T-helper 2 cell (primary cell): ENCODE results near the gene BHLHA15.

Experiments
- DNase-seq, 5 experiments: peaks; one replicate each; pipeline versions ENCODE4 v3.0.0 to v3.0.0-alpha.2; 2012 to 2022

Gene BHLHA15

GRCh38 chr7:98225913-98226614 is 14.8 kb downstream of the BHLHA15 start:
- no peak for DNase-seq

DNA sequence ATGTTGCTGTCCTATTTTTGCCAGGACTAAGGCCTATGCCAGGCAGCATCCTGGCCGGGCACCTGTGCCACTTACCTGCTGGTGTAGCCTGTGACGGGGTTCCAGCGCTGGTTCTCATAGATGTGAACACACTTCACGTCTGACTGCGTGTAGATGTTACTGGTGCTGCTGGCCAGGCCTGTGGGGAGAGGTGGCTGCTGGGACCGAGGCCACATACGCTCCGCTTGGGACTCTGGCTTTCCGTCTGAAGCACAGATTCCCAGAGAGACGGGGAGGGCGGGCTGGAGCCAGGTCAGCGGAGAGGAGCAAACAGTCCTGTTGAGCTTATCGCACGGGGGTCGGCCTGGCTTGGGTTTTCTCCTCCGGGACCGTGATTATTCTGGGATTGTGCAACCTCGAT is 16.7 kb downstream of the BHLHA15 start:
- no peak for DNase-seq

GRCh38 chr7:98228801-98229200 is 17.6 kb downstream of the BHLHA15 start:
- no peak for DNase-seq

DNA sequence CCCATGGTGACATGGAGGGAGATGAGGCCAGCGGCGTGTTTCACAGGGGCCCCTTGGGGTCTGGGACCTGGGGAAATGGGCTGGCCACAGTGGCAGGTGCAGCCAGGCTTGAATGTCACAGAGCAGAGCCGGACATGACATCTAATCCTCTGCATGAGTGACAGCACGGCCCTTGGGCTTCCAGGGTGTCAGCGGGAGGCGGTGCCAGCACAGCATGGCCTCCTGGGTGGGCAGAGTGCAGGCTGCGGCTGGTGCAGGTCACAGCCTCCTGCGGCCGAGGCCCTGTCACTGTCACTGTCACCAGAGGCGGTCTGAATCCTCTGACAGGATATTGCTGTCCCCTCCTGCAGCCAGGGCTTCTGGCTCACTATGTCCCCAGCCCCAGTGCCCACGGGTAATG is 18.2 kb downstream of the BHLHA15 start:
- DNase-seq, result no peak

DNA sequence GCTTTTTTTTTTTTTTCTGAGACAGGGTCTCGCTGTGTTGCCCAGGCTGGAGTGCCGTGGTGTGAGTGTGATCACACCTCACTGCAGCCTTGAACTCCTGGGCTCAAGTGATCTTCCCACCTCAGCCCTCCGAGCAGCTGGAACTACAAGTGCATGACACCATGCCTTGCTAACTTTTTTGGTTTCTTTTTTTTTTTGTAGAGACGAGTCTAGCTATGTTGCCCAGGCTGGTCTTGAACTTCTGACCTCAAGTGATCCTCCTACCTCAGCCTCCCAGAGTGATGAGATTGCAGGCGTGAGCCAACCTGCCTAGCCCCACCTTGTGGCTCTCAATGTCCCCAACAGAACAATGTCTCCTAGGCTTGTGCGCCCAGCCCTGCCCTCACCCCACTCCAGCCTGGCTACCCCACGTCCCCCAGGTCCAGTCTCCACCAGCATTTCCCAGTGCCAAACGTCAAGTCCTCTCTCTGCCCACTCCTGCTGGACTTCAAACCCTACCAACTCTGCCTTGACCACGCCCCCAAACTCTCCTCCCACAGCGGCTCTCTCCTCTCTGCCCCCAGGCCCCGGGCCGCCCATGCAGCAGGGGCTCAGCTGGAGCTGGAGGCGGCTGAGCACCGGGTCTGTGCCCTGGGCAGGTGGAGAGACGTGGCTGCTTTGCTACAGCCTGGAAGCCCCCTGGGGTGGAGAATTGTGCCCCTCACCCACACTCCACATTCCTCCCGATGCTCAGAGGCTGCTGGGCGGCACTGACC is 18.9 kb downstream of the BHLHA15 start:
- no peak for DNase-seq

- DNase-seq, result no peak
These were observed 19.7 kb downstream of the BHLHA15 start for GRCh38 chr7:98230746-98231471.

- no peak for DNase-seq
These were observed 20.4 kb downstream of the BHLHA15 start for GRCh38 chr7:98231493-98232262.

- DNase-seq, result no peak
These were observed 21.0 kb downstream of the BHLHA15 start for GRCh38 chr7:98232263-98232585.

- DNase-seq, result no peak
These were observed 21.6 kb downstream of the BHLHA15 start for GRCh38 chr7:98232799-98233198.

GRCh38 chr7:98233219-98234070 is 22.2 kb downstream of the BHLHA15 start:
- DNase-seq, result no peak

DNA sequence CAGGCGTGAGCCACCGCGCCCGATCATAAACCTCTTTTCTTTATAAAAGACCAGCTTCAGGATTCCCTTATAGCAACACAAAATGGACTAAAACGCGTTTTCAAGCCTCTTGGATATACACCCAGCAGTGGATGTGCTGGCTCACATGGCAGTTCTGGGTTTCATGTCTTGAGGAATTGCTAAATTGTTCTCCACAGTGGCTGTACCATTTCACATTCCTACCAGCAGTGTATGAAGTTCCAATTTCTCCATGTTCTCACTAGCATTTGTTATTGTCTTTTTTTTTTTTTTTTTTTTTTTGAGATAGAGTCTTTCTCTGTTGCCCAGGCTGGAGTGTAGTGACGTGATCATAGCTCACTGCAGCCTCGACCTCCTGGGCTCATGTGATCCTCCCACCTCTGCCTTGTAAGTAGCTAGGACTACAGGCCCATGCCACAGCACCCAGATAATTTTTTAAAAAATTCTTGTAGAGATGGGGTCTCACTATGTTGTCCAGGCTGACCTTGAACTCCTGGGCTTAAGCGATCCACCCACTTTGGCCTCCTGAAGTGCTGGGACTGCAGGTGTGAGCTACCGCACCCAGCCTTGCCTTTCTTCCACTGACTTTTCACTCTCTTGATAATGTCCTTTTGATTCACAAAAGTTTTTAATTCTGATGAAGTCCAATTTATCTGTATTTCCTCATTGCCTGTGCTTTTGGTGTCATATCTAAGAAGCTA is 23.3 kb downstream of the BHLHA15 start:
- DNase-seq, result no peak

DNA sequence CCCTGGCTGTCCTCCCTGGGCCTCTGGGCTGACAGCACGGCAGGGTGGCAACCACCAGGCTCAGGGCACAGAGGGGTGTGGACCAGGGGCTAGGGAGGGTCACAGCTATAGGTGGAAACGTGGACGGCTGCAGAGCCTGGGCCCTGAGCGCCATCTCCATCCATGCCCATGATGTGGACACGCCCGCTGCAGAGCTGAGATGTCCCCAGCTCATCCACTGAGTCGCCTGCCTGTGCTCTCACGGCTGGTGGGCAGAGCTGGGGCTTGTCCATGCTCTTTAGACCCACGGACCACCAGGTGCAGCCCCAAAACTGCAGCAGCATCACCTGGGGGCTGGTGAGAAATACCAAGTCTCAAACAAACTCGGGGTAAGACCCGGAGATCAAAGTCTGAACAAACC is 24.7 kb downstream of the BHLHA15 start:
- DNase-seq, result no peak

DNA sequence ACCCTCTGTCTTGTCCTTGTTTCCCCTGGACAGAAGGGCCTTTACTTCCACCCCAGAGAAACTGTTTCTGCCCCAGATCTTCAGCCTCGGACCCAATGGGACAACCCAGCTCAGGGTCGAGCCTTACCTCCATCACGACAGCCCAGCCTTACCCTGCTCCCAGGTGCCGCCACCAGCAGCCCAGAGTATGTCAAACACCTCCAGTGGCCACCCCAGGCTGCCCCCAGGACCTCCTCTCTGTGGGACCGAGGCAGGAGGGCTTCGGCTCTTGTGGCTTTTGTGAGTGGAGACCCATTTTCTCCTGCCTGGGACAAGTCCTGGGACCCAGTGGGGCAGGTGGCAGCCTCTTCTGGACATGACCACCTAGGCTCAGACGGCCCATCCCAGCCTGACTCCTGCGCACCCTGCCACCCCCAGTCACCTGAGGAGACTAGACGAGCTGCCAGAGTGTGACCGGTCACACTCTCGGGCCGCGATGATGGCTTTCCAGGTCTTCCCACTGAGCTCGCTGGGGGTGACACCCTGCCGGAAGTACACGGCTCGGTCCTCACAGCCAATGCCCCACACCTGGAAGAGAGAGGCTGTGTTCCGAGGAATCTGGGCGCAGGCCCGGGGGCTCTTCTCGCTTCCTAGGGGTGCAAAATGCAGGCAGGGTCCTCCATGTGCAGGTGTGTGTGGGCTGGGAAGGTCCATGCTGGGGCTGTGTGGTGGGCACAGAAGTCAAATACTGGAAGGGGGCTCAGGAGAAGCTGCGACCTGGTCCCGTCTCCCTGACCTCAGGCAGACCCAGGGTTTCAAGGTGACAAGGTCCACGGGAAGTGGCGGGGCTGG is 25.3 kb downstream of the BHLHA15 start:
- no peak for DNase-seq

DNA sequence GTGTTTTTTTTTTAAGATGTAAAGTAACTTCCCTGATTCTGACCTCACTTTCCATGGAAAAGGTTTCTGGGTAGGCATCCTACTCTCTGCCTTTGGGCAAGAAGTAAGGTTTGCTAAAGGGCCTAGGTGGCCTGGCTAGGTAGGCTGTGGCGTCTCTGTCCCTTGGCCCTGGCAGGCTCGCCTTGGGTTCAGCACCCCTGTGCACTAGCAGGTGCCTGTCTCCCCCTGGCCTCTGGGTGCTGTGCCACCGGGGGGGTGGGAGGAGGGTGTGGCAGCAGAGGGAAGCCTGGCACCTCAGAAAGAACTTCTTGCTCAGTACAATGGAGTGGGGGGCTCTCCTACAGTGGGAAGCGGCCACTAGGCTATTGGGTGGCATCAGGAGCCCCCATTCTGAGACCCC is 26.8 kb downstream of the BHLHA15 start:
- no peak for DNase-seq

GRCh38 chr7:98238976-98239375 is 27.7 kb downstream of the BHLHA15 start:
- no peak for DNase-seq

DNA sequence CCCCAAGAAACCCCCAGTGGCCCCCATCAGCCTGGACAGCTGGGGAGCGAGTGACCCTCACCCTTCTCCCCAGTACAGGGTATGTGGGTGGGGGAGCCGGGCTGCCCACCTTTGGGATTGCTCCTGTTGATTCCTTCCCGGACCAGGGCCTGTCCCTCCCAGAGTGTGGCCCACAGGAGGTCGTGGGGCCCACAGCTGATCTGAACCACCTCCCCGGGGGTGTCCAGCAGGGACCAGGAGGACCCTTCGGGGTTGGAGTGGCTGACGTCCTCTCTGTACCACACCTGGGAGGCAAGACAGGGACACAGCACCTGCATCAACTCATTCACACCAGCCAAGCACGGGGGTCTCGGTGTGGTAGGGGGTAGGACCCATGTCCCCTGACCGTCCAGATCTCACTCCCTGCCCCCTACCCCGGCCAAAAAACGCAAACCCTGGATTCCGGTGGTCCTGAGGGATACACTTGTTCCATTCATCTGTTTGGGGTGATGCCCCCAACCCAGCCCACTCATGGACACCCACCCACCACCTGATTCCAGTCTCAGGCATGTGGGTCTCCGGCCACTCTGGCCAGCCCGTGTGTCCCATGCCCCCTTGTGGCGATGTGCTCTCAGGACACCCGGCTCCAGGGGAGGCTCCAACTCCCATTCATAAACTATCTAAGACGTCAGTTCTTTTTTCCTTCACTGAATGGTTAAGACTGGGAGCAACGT is 29.9 kb downstream of the BHLHA15 start:
- peak in 1 of 5 experiments; percentile 17 for DNase-seq

- no peak for DNase-seq
These were observed 30.5 kb downstream of the BHLHA15 start for GRCh38 chr7:98241674-98242241.

- no peak for DNase-seq
These were observed 31.1 kb downstream of the BHLHA15 start for GRCh38 chr7:98242342-98242741.

DNA sequence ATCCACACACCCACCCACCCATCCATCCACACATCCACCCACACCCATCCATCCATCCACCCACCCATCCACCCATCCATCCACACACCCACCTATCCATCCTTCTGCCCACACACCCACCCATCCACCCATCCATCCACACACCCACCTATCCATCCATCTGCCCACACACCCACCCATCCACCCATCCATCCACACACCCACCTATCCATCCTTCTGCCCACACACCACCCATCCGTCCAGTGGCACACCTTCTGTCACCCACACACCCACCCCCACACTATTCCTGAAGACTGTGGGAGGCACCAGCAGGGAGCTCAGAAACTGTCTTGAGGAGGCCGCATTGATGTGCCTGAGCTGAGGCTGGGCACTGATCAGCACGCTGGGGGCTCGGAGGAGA is 31.7 kb downstream of the BHLHA15 start:
- DNase-seq, result no peak
